ENCODE data around the gene PKP1. TPM values are rescaled to one million over a fixed set of nuclear protein-coding genes. Genes with fewer than 3 reads are reported as not detected.

The PKP1 gene
- total RNA-seq, 2 donors from 2014 or later, result 0.77 to 1.0 TPM

GRCh38 chr1:201355471-201355870 is 72.2 kb downstream of the PKP1 start:
- ATAC-seq (no peak), DNase-seq (no peak)
- intact Hi-C loops (cut with DNase I), result no loop called here

- intact Hi-C loops (cut with DNase I), result no loop called here
- ATAC-seq, result peak; percentile 4 to 7
Measured at GRCh38 chr1:201356236-201356635, 72.9 kb downstream of the PKP1 start.

GRCh38 chr1:201356701-201357100 is 73.4 kb downstream of the PKP1 start:
- intact Hi-C loops (cut with DNase I), result no loop called here
- ATAC-seq (peak; percentile 2 to 5), DNase-seq (no peak)

More at GRCh38 chr1:201356236-201356635, 72.9 kb downstream of the PKP1 start:
- DNase-seq, result no peak

- intact Hi-C loops (cut with DNase I), result no loop called here
- DNase-seq (no peak), ATAC-seq (peak; percentile 16 to 17)
Measured at GRCh38 chr1:201357211-201357610, 73.9 kb downstream of the PKP1 start.

GRCh38 chr1:201357636-201358348 is 74.5 kb downstream of the PKP1 start:
- ATAC-seq, result peak; percentile 2 to 3
- intact Hi-C loops (cut with DNase I), result no loop called here
- DNase-seq, result no peak

- DNase-seq (no peak), ATAC-seq (no peak)
- intact Hi-C loops (cut with DNase I), result no loop called here
Measured at GRCh38 chr1:201358596-201358995, 75.3 kb downstream of the PKP1 start.

GRCh38 chr1:201359031-201359872 is 75.9 kb downstream of the PKP1 start:
- intact Hi-C loops (cut with DNase I), result no loop called here
- ATAC-seq (no peak), DNase-seq (no peak)

GRCh38 chr1:201359873-201360210 is 76.5 kb downstream of the PKP1 start:
- intact Hi-C loops (cut with DNase I), result no loop called here
- ATAC-seq (no peak), DNase-seq (no peak)

GRCh38 chr1:201360486-201360885 is 77.2 kb downstream of the PKP1 start:
- ATAC-seq, result no peak
- intact Hi-C loops (cut with DNase I), result no loop called here
- peak; percentile 14 for DNase-seq

GRCh38 chr1:201360901-201361651 is 77.8 kb downstream of the PKP1 start:
- DNase-seq (peak; percentile 14), ATAC-seq (no peak)
- intact Hi-C loops (cut with DNase I), result no loop called here

- DNase-seq (peak; percentile 43), ATAC-seq (peak; percentile 5 to 15)
- intact Hi-C loops (cut with DNase I), result no loop called here
Measured at GRCh38 chr1:201361652-201362504, 78.6 kb downstream of the PKP1 start.

GRCh38 chr1:201362906-201363305 is 79.6 kb downstream of the PKP1 start:
- DNase-seq (peak; percentile 13), ATAC-seq (no peak)
- intact Hi-C loops (cut with DNase I), result no loop called here

GRCh38 chr1:201363467-201363866 is 80.2 kb downstream of the PKP1 start:
- intact Hi-C loops (cut with DNase I), result no loop called here
- DNase-seq (no peak), ATAC-seq (no peak)

GRCh38 chr1:201364808-201365105 is 81.5 kb downstream of the PKP1 start:
- no peak for ATAC-seq
- intact Hi-C loops (cut with DNase I), result no loop called here
- DNase-seq, result peak; percentile 10

GRCh38 chr1:201365251-201365650 is 81.9 kb downstream of the PKP1 start:
- DNase-seq, result peak; percentile 20
- intact Hi-C loops (cut with DNase I), result no loop called here
- ATAC-seq, result no peak

- ATAC-seq, result no peak
- DNase-seq, result no peak
- intact Hi-C loops (cut with DNase I), result no loop called here
Measured at GRCh38 chr1:201366696-201367095, 83.4 kb downstream of the PKP1 start.

- ATAC-seq, result peak; percentile 11 to 40
- intact Hi-C loops (cut with DNase I), result no loop called here
- peak; percentile 53 for DNase-seq
Measured at GRCh38 chr1:201369209-201369608, 85.9 kb downstream of the PKP1 start.

GRCh38 chr1:201370500-201370899 is 87.2 kb downstream of the PKP1 start:
- no peak for DNase-seq
- ATAC-seq, result no peak
- intact Hi-C loops (cut with DNase I), result no loop called here

- intact Hi-C loops (cut with DNase I), result no loop called here
- no peak for DNase-seq
- ATAC-seq, result no peak
Measured at GRCh38 chr1:201371276-201371675, 88.0 kb downstream of the PKP1 start.

Measured in left cardiac atrium (tissue), 4 donors.